Coronary artery (tissue), 2 donors: ENCODE results near the gene CCDC201.
"Not testable (repeated sequence)": the region's sequence is repeated elsewhere in the genome, so short reads cannot be mapped to it uniquely, and the experiment has no call there.

Experiments
- DNase-seq: peaks from one replicate; pipeline ENCODE4 v3.0.0-alpha.2; 2017; ENCODE audit warnings: low spot score
- H3K27ac ChIP-seq, 2 donors: fragments of 200-600 bp; sonication (generic); one replicate each; pipeline ENCODE4 v1.5.1; 2016 to 2019
- H3K4me3 ChIP-seq: fragments of 200-600 bp; sonication (generic); 2 replicates; pipeline ENCODE4 v1.5.1; 2016; ENCODE audit warnings: mild to moderate bottlenecking, moderate library complexity
- CTCF ChIP-seq: fragments of 200-600 bp; sonication (generic); IDR thresholded peaks from one replicate; pipeline ENCODE4 v1.5.1; 2019; ENCODE audit warnings: antibody characterized with exemption

CCDC201 gene

GRCh38 chr7:45863715-45864114, 9.2 kb downstream of the CCDC201 start:
- H3K4me3 ChIP-seq: no peak overlapping the region
- no peak for TF ChIP-seq CTCF
- no peak overlapping the region for H3K27ac ChIP-seq
- DNase-seq: no peak

- H3K27ac ChIP-seq, DNase-seq, H3K4me3 ChIP-seq: not testable (repeated sequence)
Observed at GRCh38 chr7:45856888-45857287, 16.0 kb downstream of the CCDC201 start.

- not testable (repeated sequence) for H3K4me3 ChIP-seq, DNase-seq, H3K27ac ChIP-seq
Observed at GRCh38 chr7:45855680-45856079, 17.2 kb downstream of the CCDC201 start.

- DNase-seq, H3K4me3 ChIP-seq, H3K27ac ChIP-seq: not testable (repeated sequence)
Observed at GRCh38 chr7:45853491-45853890, 19.4 kb downstream of the CCDC201 start.

DNA sequence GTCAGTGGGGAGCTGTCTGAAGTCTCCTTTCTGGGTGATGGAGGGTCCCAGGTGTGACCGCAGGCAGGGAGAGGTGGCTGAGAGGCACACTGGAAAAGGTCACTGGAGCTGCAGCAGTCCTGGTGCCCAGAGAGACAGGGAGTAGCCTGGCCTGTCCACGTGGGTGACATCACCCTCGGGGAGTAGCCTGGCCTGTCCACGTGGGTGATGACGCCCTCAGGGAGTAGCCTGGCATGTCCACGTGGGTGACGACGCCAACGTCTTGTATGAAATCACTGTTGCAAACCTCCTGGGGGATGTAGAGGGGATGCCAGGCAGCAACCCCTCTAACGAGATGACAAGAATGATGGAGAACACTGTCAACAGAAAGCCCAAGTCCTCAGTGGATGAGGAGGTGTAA, 19.9 kb downstream of the CCDC201 start:
- not testable (repeated sequence) for H3K4me3 ChIP-seq, DNase-seq, H3K27ac ChIP-seq

GRCh38 chr7:45848734-45849133, 24.1 kb downstream of the CCDC201 start:
- not testable (repeated sequence) for H3K27ac ChIP-seq, H3K4me3 ChIP-seq, DNase-seq

DNA sequence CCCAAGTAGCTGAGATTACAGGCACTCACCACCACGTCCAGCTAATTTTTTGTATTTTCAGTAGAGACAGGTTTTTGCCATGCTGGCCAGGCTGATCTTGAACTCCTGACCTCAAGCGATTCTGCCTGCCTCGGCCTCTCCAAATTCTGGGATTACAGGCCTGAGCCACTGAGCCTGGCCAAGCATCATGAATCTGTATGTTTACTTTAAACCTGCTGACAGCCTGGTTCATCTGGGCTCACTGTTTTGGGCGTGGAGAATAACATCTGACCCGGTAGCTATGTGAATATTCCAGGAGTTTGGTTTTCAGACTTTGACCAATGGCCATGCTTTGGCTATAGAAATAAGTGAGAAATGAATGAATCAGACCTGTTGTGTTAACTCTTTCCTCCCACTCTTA, 26.3 kb downstream of the CCDC201 start:
- H3K27ac ChIP-seq, DNase-seq, H3K4me3 ChIP-seq: not testable (repeated sequence)

DNA sequence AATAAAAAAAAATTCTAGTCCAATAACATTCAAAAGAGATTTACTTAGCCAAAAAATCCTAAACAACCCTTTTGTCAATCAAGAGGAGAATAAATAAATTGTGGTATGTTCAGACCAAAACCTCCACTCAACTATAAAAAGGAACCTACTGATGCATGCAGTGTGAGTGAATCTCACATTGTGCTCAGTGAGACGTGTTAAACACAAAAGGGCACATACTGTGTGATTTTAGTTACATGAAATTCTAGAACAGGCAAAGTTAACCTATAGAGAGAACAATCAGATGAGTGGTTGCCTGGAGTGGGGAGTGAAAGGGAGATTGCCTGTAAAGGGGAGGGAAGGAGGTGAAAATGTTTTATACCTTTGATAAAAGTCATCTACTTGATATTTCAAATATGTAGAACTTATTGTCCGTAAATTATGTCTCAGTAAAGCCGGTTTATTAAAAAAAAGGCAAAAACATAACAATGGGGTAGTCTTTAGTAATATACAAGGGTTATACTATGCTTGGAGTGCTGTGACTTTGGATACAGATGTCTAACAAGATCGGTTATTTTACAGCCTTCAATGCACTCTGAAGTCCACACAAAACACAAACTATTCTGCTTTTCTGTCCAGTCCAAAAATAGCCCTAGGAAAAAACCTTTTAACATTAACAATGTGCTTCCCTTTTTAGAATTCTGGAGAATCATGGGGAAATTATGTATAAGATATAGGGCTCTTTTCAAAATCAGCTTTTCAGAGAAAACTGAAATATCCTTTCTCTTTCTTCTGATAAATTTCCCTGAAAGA, 30.8 kb downstream of the CCDC201 start:
- DNase-seq, H3K4me3 ChIP-seq, H3K27ac ChIP-seq: not testable (repeated sequence)

DNA sequence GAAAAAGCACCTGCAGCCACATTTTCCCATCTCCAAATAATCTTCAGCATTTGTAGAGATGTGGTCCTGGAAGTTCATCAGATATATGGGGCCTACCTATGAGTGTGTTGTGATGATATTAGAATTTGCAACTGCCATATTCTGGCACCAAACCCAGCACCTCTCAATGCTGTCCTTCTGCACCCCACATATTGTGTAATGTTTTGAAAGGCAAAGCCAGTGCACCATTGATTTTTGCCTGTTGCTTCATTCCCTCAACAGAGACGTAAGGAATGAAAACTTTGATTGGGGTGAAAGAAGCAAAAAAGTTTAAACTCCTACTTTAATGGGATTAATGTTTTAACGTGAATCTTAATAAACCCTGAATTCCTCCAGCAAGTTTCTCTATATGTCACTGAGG, 34.0 kb downstream of the CCDC201 start:
- DNase-seq, H3K4me3 ChIP-seq, H3K27ac ChIP-seq: not testable (repeated sequence)

DNA sequence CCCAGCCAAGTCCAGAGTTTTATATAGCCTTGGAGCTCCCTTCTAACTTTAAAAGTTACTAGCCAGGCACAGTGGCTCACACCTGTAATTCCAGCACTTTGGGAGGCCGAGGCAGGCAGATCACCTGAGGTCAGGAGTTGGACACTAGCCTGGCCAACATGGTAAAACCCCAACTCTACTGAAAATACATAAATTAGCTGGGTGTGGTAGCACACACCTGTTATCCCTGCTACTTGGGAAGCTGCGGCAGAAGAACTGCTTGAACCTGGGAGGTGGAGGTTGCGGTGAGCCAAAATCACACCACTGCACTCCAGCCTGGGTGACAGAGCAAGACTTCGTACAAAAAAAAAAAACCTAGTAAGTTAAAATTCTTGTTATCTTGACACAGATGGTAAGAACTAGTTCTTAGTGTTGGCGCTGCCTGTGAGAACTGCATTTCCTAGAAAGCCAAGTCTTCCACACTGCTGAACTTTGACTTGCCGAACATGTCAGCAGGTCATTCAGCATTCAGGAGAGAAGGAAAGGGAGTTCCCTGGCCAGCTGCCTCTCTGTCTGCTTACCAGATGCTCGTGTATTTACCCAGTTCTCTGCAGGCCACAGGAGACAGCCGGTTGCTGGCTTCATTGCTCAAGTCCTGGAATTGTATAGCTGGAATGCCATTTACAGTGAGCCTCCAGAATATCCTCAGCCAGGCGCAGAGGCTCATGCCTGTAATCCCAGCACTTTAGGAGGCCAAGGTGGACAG, 40.3 kb downstream of the CCDC201 start:
- H3K27ac ChIP-seq, H3K4me3 ChIP-seq, DNase-seq: not testable (repeated sequence)

DNA sequence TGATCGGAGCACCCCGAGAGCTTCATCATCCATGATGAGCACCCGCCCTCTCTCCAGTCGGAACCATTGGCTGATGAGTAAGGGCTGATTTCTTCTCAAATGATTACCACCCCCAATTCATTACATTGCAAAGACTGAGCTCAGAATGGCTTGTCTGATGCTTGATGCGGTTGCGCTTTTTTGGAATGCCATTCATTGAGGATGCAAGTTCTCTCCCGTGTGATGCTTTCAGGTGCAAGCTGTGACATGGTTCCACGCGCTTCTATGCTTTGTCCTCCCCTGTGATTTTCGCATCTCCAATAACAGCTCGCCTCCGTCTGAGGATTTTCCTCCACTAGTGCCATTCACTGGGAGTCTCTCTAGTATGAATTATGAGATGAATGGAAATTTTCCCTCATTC, 43.0 kb downstream of the CCDC201 start:
- not testable (repeated sequence) for DNase-seq, H3K27ac ChIP-seq, H3K4me3 ChIP-seq

GRCh38 chr7:45827731-45828130, 45.2 kb downstream of the CCDC201 start:
- not testable (repeated sequence) for H3K27ac ChIP-seq, H3K4me3 ChIP-seq, DNase-seq

GRCh38 chr7:45826550-45826949, 46.3 kb downstream of the CCDC201 start:
- not testable (repeated sequence) for DNase-seq, H3K4me3 ChIP-seq, H3K27ac ChIP-seq

GRCh38 chr7:45818763-45819162, 54.1 kb downstream of the CCDC201 start:
- H3K4me3 ChIP-seq, DNase-seq, H3K27ac ChIP-seq: not testable (repeated sequence)

- DNase-seq, H3K27ac ChIP-seq, H3K4me3 ChIP-seq: not testable (repeated sequence)
Observed at GRCh38 chr7:45817913-45818312, 55.0 kb downstream of the CCDC201 start.

DNA sequence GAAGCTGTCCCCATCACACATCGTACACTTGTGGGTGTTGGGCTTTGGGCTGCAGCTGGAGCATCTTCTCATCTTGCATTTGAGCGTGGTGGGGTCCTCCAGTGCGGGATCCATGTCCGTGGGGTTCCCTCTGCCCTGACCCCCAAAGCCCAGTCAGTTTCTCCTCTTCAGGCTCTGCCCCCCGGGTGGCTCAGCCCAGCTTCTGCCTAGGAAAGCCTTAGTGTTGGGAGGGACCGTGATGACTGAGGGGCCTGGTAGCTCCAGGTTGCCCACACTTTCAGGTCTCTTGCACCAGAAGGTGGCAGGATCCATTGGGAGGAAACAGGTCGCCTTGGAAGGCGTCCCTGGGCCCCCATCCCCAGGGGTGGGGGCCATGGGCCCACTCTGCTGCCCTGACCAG, 55.9 kb downstream of the CCDC201 start:
- DNase-seq, H3K4me3 ChIP-seq, H3K27ac ChIP-seq: not testable (repeated sequence)

DNA sequence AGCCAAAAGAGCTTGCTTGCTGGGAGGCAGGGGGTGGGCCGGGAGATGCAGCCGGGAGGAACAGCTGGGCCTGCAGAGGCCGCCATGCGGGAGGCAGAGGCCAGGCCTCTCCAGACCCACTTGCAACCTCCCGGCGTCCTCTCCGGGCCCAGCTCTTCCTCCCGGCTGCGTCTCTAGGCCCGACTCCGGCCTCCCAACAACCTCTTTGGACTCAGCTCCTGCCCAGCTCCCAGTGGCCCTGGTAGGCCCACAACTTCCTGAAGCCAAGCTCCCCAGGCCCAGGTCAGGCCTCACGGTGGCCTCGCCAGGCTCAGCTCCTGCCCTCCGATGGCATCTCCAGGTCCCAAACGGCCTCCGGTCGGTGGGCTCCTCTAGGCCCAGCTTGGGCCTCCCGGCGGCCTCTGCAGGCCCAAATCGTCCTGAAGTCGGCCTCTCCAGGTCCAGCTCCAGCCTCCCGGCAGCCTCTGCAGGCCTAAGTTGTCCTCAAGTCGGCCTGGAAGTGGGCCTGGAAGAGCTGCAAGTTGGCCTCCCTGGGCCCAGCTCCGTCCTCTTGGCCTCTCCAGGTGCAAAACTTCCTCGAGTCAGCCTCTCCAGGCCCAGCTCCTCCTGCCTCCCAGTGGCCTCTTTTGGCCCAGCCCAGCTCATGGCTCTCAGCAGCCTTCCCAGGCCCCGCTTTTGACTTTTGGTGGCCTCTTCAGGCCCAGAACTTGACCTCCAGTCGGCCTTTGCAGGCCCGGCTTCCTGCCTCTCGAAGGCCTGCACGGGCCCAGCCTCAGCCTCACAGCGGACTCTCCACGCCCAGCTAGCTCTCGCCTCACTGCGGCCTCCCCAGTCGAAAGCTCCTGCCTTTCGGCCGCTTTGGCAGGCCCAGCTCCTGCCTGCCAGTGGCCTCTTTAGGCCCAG, 58.4 kb downstream of the CCDC201 start:
- not testable (repeated sequence) for H3K27ac ChIP-seq, H3K4me3 ChIP-seq, DNase-seq

GRCh38 chr7:45813771-45814170, 59.1 kb downstream of the CCDC201 start:
- not testable (repeated sequence) for H3K4me3 ChIP-seq, H3K27ac ChIP-seq, DNase-seq
